Gastrocnemius medialis (tissue), 4 donors: ENCODE measurements around the gene FANCM.

Experiments used
- POLR2A ChIP-seq, 2 donors: fragments of 450-650 bp; IDR thresholded peaks; one replicate each; pipeline ENCODE4 v1.6.1; 2017; ENCODE audit warnings: antibody characterized with exemption in 2 of 2, mild to moderate bottlenecking in 2 of 2, moderate library complexity in 2 of 2
- TF ChIP-seq, protein P1 (sequence below), 5 experiments: fragments of 450-650 bp in 3 of 5; fragments of 200-600 bp in 2 of 5; sonication (generic) in 2 of 5; IDR thresholded peaks in 4 of 5; conservative IDR thresholded peaks in 1 of 5; 1 replicate in 4 of 5; 2 replicates in 1 of 5; pipeline ENCODE4 v1.5.1; 2016 to 2019; ENCODE audit warnings: antibody characterized with exemption in 5 of 5, mild to moderate bottlenecking in 3 of 5, moderate library complexity in 3 of 5

DNA sequence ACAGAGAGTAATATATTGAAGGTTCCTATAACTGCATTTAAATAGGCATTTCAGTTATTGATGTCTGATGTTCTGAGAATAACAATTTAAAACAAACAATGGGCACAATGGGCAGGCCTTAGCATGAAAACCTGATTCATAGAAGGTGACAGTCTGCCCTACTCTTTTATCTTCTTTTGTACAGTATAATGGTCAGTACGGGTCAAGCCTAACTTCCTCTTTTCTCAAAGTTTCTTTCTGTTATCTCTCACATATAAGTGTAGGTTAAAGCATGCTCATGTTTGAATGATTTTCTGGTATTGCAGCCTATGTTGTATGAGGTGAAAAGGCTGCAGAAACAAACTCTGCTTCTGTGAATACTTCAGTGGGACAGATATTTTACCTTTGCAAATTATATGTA is 15.6 kb upstream of the FANCM start:
- TF ChIP-seq, protein P1, sequence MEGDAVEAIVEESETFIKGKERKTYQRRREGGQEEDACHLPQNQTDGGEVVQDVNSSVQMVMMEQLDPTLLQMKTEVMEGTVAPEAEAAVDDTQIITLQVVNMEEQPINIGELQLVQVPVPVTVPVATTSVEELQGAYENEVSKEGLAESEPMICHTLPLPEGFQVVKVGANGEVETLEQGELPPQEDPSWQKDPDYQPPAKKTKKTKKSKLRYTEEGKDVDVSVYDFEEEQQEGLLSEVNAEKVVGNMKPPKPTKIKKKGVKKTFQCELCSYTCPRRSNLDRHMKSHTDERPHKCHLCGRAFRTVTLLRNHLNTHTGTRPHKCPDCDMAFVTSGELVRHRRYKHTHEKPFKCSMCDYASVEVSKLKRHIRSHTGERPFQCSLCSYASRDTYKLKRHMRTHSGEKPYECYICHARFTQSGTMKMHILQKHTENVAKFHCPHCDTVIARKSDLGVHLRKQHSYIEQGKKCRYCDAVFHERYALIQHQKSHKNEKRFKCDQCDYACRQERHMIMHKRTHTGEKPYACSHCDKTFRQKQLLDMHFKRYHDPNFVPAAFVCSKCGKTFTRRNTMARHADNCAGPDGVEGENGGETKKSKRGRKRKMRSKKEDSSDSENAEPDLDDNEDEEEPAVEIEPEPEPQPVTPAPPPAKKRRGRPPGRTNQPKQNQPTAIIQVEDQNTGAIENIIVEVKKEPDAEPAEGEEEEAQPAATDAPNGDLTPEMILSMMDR (IDR thresholded peaks at IDR 0.05 in 4 of 5, conservative IDR thresholded peaks at IDR 0.05 in 1 of 5): no peak
- TF ChIP-seq POLR2A (IDR thresholded peaks at IDR 0.05): no peak
